ENCODE results near the gene GPC6. TPM values are rescaled to one million over a fixed set of nuclear protein-coding genes. Genes with fewer than 3 reads are reported as not detected.

GPC6 gene
- 34.7 and 42.9 TPM in 2 replicates for total RNA-seq (ENCODE audit: low replicate concordance)

GRCh38 chr13:93226623-93227279, at the start of gene GPC6:
Gene GPC6, plus strand, starts transcription at chr13:93226807.
- Mint-ChIP-seq H3K4me3 (peak within 1 kb of the TSS; percentile 98), H3K4me1 (peaks cover 54% of the 10 kb centered on the region)

GRCh38 chr13:93180356-93180969, 46.1 kb upstream of the GPC6 start:
- no peak for DNase-seq (ENCODE audit: low spot score)
- Mint-ChIP-seq H3K27me3 (ENCODE audit: insufficient read depth, low read depth) (no peaks in the 10 kb centered on the region), H3K36me3 (no peaks in the 10 kb centered on the region), H3K4me3 (no peak overlapping the region), H3K4me1 (no peaks in the 10 kb centered on the region), H3K27ac (no peak overlapping the region), H3K9me3 (no peaks in the 10 kb centered on the region)
- Histone ChIP-seq H3K27me3 (no peaks in the 10 kb centered on the region), H3F3A (ENCODE audit: low read depth) (no peaks in the 10 kb centered on the region), H3K79me2 (ENCODE audit: low read depth) (no peaks in the 10 kb centered on the region), H3K4me2 (no peak overlapping the region), H3K4me3 (no peak overlapping the region), H3K9me3 (ENCODE audit: low read depth) (no peaks in the 10 kb centered on the region), H2AFZ (replicated peaks) (no peak overlapping the region), H4K20me1 (ENCODE audit: low read depth) (no peaks in the 10 kb centered on the region), H3K9ac (no peak overlapping the region), H3K4me1 (no peaks in the 10 kb centered on the region), H3K27ac (no peak overlapping the region), H3K36me3 (no peaks in the 10 kb centered on the region)
- no peak for TF ChIP-seq EZH2phosphoT487 (IDR thresholded peaks at IDR 0.05)
- TF ChIP-seq EZH2 (IDR thresholded peaks at IDR 0.05): no peak
- no peak for TF ChIP-seq CTCF (IDR thresholded peaks at IDR 0.05)

More at GRCh38 chr13:93226623-93227279, at the start of gene GPC6:
- peak within 1 kb of the TSS; percentile 98 for H3K27ac Mint-ChIP-seq
- Histone ChIP-seq H3K36me3 (no peaks in the 10 kb centered on the region), H4K20me1 (ENCODE audit: low read depth) (no peaks in the 10 kb centered on the region), H3K4me3 (peak within 1 kb of the TSS; percentile 74), H3K27me3 (no peaks in the 10 kb centered on the region), H3K79me2 (ENCODE audit: low read depth) (peaks cover 30% of the 10 kb centered on the region), H3K9me3 (ENCODE audit: low read depth) (no peaks in the 10 kb centered on the region), H3K4me1 (peaks cover 35% of the 10 kb centered on the region), H3K27ac (peak within 1 kb of the TSS; percentile 57), H3F3A (ENCODE audit: low read depth) (peaks cover 26% of the 10 kb centered on the region), H3K4me2 (peak within 1 kb of the TSS; percentile 81), H2AFZ (replicated peaks) (peak within 1 kb of the TSS; percentile 77), H3K9ac (peak within 1 kb of the TSS; percentile 56)
- H3K9me3 Mint-ChIP-seq: peaks cover 2% of the 10 kb centered on the region
- DNase-seq (ENCODE audit: low spot score): peak; percentile 84
- peaks cover 5% of the 10 kb centered on the region for H3K36me3 Mint-ChIP-seq
- TF ChIP-seq CTCF (IDR thresholded peaks at IDR 0.05) (no peak), EZH2phosphoT487 (IDR thresholded peaks at IDR 0.05) (no peak), EZH2 (IDR thresholded peaks at IDR 0.05) (peak; percentile 58)
- peaks cover 2% of the 10 kb centered on the region for H3K27me3 Mint-ChIP-seq (ENCODE audit: insufficient read depth, low read depth)

- H3K9me3 Mint-ChIP-seq: no peaks in the 10 kb centered on the region
- Histone ChIP-seq H3K27me3 (no peaks in the 10 kb centered on the region), H3K4me2 (no peak overlapping the region), H3K79me2 (ENCODE audit: low read depth) (no peaks in the 10 kb centered on the region), H2AFZ (replicated peaks) (no peak overlapping the region), H3K4me1 (no peaks in the 10 kb centered on the region), H3K27ac (no peak overlapping the region), H3K36me3 (no peaks in the 10 kb centered on the region), H4K20me1 (ENCODE audit: low read depth) (no peaks in the 10 kb centered on the region), H3K9ac (no peak overlapping the region), H3K9me3 (ENCODE audit: low read depth) (no peaks in the 10 kb centered on the region), H3F3A (ENCODE audit: low read depth) (no peaks in the 10 kb centered on the region), H3K4me3 (no peak overlapping the region)
- H3K27me3 Mint-ChIP-seq (ENCODE audit: insufficient read depth, low read depth): no peaks in the 10 kb centered on the region
- no peaks in the 10 kb centered on the region for H3K4me1 Mint-ChIP-seq
- no peak overlapping the region for H3K27ac Mint-ChIP-seq
- TF ChIP-seq CTCF (IDR thresholded peaks at IDR 0.05): no peak
- no peak for TF ChIP-seq EZH2phosphoT487 (IDR thresholded peaks at IDR 0.05)
- TF ChIP-seq EZH2 (IDR thresholded peaks at IDR 0.05): no peak
- no peak overlapping the region for H3K4me3 Mint-ChIP-seq
- DNase-seq (ENCODE audit: low spot score): no peak
- H3K36me3 Mint-ChIP-seq: no peaks in the 10 kb centered on the region
These were observed 44.2 kb upstream of the GPC6 start for GRCh38 chr13:93182406-93182805.

Data from neural progenitor cell (in vitro differentiated cells).